Measurements from ENCODE around the gene HPSE2. TPM values are rescaled to one million over a fixed set of nuclear protein-coding genes. Genes with fewer than 3 reads are reported as not detected.
"Not testable (repeated sequence)": the region's sequence is repeated elsewhere in the genome, so short reads cannot be mapped to it uniquely, and the experiment has no call there.

The HPSE2 gene
- total RNA-seq, 5 donors from 2014 or later (not counting 1 experiment from before 2014, with no cell fraction given) = 0.13 to 0.23 (median 0.18) TPM; not detected in 1

DNA sequence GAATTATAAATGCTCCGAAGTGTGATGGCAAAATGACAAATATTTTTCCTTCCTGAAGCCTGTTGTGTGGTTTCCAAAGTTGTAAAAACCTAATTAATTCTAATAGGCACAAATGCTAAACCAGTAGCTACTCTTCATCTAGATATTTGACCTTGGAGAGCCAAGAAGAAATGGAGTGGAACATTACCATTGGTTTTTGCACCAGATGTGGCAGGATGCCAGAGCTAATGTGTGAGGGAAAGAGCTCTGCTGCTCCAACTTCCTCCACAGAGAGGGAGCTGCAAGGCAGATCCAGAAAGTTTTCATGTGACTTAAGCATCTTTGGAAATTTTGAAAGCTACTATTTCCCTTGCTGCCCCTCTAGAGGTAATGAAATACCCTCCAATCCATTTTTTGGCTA, 723.8 kb downstream of the HPSE2 start:
- H3K27ac ChIP-seq (ENCODE audit: low read length) = no peak overlapping the region
- WGBS (ENCODE audit: insufficient coverage) = no CpG with 5 or more reads among the region's 1 CpG
- H3K27me3 ChIP-seq (replicated peaks in 1 of 2; ENCODE audit: control insufficient read depth in 2 of 2, extremely low read depth in 1 of 2, insufficient read depth in 2 of 2, low read length in 1 of 2) = no peaks in the 10 kb centered on the region
- no peaks in the 10 kb centered on the region for H3K4me1 ChIP-seq (ENCODE audit: control insufficient read depth in 1 of 2, extremely low read depth in 1 of 2, insufficient read depth in 2 of 2, low read length in 2 of 2)
- Mint-ChIP-seq H3K9me3 (no peaks in the 10 kb centered on the region), H3K4me3 (no peak overlapping the region), H3K27ac (no peak overlapping the region), H3K36me3 (no peaks in the 10 kb centered on the region), H3K4me1 (no peaks in the 10 kb centered on the region), H3K27me3 (peaks cover 13 to 14% of the 10 kb centered on the region in 2 donors)
- no peaks in the 10 kb centered on the region for H3K9me3 ChIP-seq
- ChIA-PET POLR2A (interaction anchor here in 1 of 2 donors (0.5 kb wide), 1 partner anchor 11 kb away, joined by 4 read pairs; no protein-coding TSS in a partner anchor), CTCF (no interaction called here)
- DNase-seq (no peak), ATAC-seq (replicated peaks in 1 of 4) (no peak)
- H3K4me3 ChIP-seq (ENCODE audit: control insufficient read depth in 1 of 2, extremely low read depth in 1 of 2, low read length in 1 of 2) = no peak overlapping the region
- no peaks in the 10 kb centered on the region for H3K36me3 ChIP-seq (ENCODE audit: control insufficient read depth in 2 of 2, extremely low read depth in 1 of 2, insufficient read depth in 1 of 2, low read length in 1 of 2)

DNA sequence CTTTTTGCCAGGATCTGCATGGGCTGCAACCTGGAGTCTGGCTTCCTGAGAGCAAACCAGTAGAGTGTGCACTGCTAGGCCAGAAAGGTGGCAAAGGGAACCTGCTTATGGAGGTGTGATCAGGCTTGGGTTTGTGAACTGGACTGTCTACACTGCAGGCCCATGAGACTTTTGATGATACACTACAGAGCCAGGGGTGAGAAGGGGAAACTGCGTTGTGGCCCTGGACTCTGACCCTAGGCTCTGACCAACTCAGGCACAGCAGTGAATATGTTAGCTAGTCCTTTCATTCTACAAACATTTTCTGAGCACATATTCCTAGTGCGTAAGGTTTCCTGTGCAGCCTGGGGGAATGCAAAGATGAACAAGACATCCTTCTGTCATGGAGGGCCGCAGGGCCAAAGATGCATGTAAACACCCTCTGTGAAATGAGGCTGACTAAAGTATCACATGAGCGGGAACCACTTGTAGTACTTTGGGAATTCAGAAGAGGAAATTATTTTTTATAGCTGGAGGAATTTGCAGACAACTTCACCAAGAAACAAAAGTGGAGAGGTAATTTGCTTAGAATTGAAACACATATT, 725.1 kb downstream of the HPSE2 start:
- H3K27me3 Mint-ChIP-seq = peaks cover 6 to 14% of the 10 kb centered on the region in 2 donors
- 88% methylated on average over 3 of the region's 4 CpGs for WGBS (ENCODE audit: insufficient coverage)
- POLR2A ChIA-PET = no interaction called here

DNA sequence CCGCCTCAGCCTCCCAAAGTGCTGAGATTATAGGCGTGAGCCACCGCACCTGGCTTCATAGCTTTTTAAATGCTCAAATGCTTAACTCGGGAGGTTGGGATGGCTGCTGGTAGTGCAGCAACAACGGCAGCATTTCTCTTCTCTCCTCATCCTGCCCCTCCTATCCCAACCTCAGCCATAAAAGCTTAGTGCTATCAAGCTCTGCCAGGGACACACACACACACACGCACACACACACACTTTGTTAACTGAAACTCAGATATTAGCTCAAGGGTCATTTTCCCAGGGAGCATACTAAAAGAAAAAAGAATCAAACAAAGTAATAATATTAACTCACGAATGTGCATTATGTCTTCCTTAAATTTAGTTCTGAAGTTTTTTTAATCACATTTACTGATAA, 725.9 kb downstream of the HPSE2 start:
- H3K4me1 Mint-ChIP-seq = no peaks in the 10 kb centered on the region
- 73% methylated on average over 3 of the region's 7 CpGs for WGBS (ENCODE audit: insufficient coverage)
- no peak overlapping the region for H3K4me3 Mint-ChIP-seq
- ATAC-seq (replicated peaks in 1 of 4) = no peak
- H3K9me3 Mint-ChIP-seq = no peaks in the 10 kb centered on the region
- H3K36me3 Mint-ChIP-seq = no peaks in the 10 kb centered on the region
- Histone ChIP-seq H3K9me3 (no peaks in the 10 kb centered on the region), H3K36me3 (ENCODE audit: control insufficient read depth in 2 of 2, extremely low read depth in 1 of 2, insufficient read depth in 1 of 2, low read length in 1 of 2) (no peaks in the 10 kb centered on the region), H3K4me1 (ENCODE audit: control insufficient read depth in 1 of 2, extremely low read depth in 1 of 2, insufficient read depth in 2 of 2, low read length in 2 of 2) (no peaks in the 10 kb centered on the region), H3K27me3 (replicated peaks in 1 of 2; ENCODE audit: control insufficient read depth in 2 of 2, extremely low read depth in 1 of 2, insufficient read depth in 2 of 2, low read length in 1 of 2) (no peaks in the 10 kb centered on the region), H3K27ac (ENCODE audit: low read length) (no peak overlapping the region), H3K4me3 (ENCODE audit: control insufficient read depth in 1 of 2, extremely low read depth in 1 of 2, low read length in 1 of 2) (no peak overlapping the region)
- DNase-seq = no peak
- ChIA-PET POLR2A (no interaction called here), CTCF (no interaction called here)
- H3K27me3 Mint-ChIP-seq = peaks cover 4 to 14% of the 10 kb centered on the region in 2 donors
- no peak overlapping the region for H3K27ac Mint-ChIP-seq

More for the DNA sequence above, 725.1 kb downstream of the HPSE2 start:
- no peak for ATAC-seq (replicated peaks in 1 of 4)
- Mint-ChIP-seq H3K9me3 (no peaks in the 10 kb centered on the region), H3K4me1 (no peaks in the 10 kb centered on the region), H3K36me3 (no peaks in the 10 kb centered on the region), H3K27ac (no peak overlapping the region), H3K4me3 (no peak overlapping the region)
- no peaks in the 10 kb centered on the region for H3K36me3 ChIP-seq (ENCODE audit: control insufficient read depth in 2 of 2, extremely low read depth in 1 of 2, insufficient read depth in 1 of 2, low read length in 1 of 2)
- DNase-seq = no peak
- H3K9me3 ChIP-seq = no peaks in the 10 kb centered on the region
- H3K4me3 ChIP-seq (ENCODE audit: control insufficient read depth in 1 of 2, extremely low read depth in 1 of 2, low read length in 1 of 2) = no peak overlapping the region
- no peaks in the 10 kb centered on the region for H3K27me3 ChIP-seq (replicated peaks in 1 of 2; ENCODE audit: control insufficient read depth in 2 of 2, extremely low read depth in 1 of 2, insufficient read depth in 2 of 2, low read length in 1 of 2)
- CTCF ChIA-PET = no interaction called here
- H3K4me1 ChIP-seq (ENCODE audit: control insufficient read depth in 1 of 2, extremely low read depth in 1 of 2, insufficient read depth in 2 of 2, low read length in 2 of 2) = no peaks in the 10 kb centered on the region
- no peak overlapping the region for H3K27ac ChIP-seq (ENCODE audit: low read length)

DNA sequence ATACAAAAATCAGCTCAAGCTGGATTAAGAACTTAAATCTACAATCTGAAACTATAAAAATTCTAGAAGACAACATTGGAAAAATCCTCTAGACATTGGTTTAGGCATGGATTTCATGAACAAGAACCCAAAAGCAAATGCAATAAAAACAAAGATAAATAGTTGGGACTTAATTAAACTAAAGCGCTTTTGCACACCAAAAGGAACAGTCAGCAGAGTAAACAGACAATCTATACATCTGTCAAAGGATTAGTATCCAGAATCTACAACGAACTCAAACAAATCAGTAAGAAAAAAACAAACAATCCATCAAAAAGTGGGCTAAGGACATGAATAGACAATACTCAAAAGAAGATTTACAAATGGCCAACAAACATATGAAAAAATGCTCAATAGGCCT, 733.1 kb downstream of the HPSE2 start:
- H3K36me3 Mint-ChIP-seq; H3K27ac ChIP-seq (ENCODE audit: low read length); CTCF ChIA-PET; H3K27ac Mint-ChIP-seq; H3K4me3 ChIP-seq (ENCODE audit: control insufficient read depth in 1 of 2, extremely low read depth in 1 of 2, low read length in 1 of 2); H3K4me1 ChIP-seq (ENCODE audit: control insufficient read depth in 1 of 2, extremely low read depth in 1 of 2, insufficient read depth in 2 of 2, low read length in 2 of 2); H3K4me3 Mint-ChIP-seq; POLR2A ChIA-PET; H3K27me3 ChIP-seq (replicated peaks in 1 of 2; ENCODE audit: control insufficient read depth in 2 of 2, extremely low read depth in 1 of 2, insufficient read depth in 2 of 2, low read length in 1 of 2); H3K4me1 Mint-ChIP-seq; ATAC-seq (replicated peaks in 1 of 4); H3K9me3 Mint-ChIP-seq; DNase-seq; H3K36me3 ChIP-seq (ENCODE audit: control insufficient read depth in 2 of 2, extremely low read depth in 1 of 2, insufficient read depth in 1 of 2, low read length in 1 of 2); H3K9me3 ChIP-seq: not testable (repeated sequence)
- peaks cover 25 to 32% of the 10 kb centered on the region in 2 donors for H3K27me3 Mint-ChIP-seq
- 80% methylated on average over 1 of the region's 2 CpGs for WGBS (ENCODE audit: insufficient coverage)

DNA sequence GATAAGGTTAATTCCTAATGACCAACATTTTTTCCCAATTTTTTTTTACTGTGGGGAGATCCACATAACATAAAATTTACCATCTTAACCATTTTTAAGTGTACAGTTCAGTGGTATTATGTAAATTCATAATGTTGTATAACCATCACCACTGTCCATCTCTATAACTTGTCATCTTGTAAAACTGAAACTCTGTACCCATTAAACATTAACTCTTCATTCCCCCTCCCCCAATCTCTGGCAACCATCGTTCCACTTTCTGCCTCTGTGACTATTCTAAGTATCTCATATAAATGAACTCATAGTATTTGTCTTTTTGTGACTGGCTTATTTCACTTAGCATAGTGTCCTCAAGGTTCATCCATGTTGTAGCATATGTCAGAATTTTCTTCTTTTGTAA, 742.9 kb downstream of the HPSE2 start:
- no peak overlapping the region for H3K4me3 ChIP-seq (ENCODE audit: control insufficient read depth in 1 of 2, extremely low read depth in 1 of 2, low read length in 1 of 2)
- no CpG with 5 or more reads among the region's 1 CpG for WGBS (ENCODE audit: insufficient coverage)
- H3K36me3 ChIP-seq (ENCODE audit: control insufficient read depth in 2 of 2, extremely low read depth in 1 of 2, insufficient read depth in 1 of 2, low read length in 1 of 2) = no peaks in the 10 kb centered on the region
- H3K27ac ChIP-seq (ENCODE audit: low read length) = no peak overlapping the region
- CTCF ChIA-PET = no interaction called here
- DNase-seq (no peak), ATAC-seq (replicated peaks in 1 of 4) (no peak)
- Mint-ChIP-seq H3K27me3 (peaks cover 12 to 23% of the 10 kb centered on the region in 2 donors), H3K9me3 (peaks cover 14 to 22% (median 15%) of the 10 kb centered on the region in 3 donors), H3K4me3 (no peak overlapping the region), H3K27ac (no peak overlapping the region), H3K4me1 (no peaks in the 10 kb centered on the region), H3K36me3 (no peaks in the 10 kb centered on the region)
- no peaks in the 10 kb centered on the region for H3K9me3 ChIP-seq
- no peaks in the 10 kb centered on the region for H3K4me1 ChIP-seq (ENCODE audit: control insufficient read depth in 1 of 2, extremely low read depth in 1 of 2, insufficient read depth in 2 of 2, low read length in 2 of 2)
- POLR2A ChIA-PET = no interaction called here
- H3K27me3 ChIP-seq (replicated peaks in 1 of 2; ENCODE audit: control insufficient read depth in 2 of 2, extremely low read depth in 1 of 2, insufficient read depth in 2 of 2, low read length in 1 of 2) = peaks cover 0 to 3% of the 10 kb centered on the region in 2 experiments

DNA sequence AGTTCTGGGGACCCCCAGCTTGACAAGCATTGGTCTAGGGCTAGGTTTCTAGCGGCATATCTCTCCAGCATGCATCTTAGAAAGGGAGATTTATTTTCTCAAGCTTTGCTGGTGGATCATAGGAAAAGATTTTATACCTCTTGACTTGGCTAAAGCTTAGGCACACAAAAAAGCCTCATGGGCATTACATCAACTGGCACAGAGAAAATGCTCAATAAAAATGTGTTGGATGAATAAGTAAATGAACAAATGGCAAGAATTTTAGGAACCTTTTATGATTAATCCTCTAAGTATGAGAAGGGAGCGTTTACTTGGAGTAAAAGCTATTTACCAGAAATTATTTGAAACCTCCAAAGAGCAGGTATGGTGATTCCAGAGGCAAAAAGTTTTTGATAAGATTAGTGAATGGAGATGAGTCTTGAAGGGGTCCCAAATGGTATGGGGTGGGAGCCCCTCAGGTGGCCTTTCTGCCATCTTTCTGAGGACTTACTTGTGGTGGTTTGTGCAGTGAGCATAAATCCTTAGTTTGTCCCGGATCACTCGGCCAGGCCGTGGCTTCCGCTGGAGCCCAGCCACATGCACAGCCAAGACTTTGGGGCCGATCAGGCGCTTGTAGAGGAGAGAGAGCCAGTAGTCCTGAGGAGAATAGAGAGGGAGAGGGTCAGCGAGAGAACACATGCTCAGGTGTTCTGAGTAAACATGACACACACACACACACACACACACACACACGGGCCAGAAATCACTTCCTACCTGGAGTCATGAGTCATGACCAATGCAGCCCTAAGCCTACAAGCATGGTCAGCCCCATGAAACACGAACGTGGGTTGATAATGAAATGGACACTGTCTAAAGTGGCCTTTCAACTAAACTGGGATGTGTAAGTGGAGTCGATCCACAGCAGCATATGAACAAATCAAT, 745.8 kb downstream of the HPSE2 start:
- Mint-ChIP-seq H3K4me3 (no peak overlapping the region), H3K9me3 (peaks cover 3 to 8% (median 4%) of the 10 kb centered on the region in 3 donors), H3K27ac (no peak overlapping the region), H3K36me3 (no peaks in the 10 kb centered on the region), H3K27me3 (peaks cover 20 to 23% of the 10 kb centered on the region in 2 donors), H3K4me1 (no peaks in the 10 kb centered on the region)
- Histone ChIP-seq H3K9me3 (no peaks in the 10 kb centered on the region), H3K4me3 (ENCODE audit: control insufficient read depth in 1 of 2, extremely low read depth in 1 of 2, low read length in 1 of 2) (no peak overlapping the region), H3K4me1 (ENCODE audit: control insufficient read depth in 1 of 2, extremely low read depth in 1 of 2, insufficient read depth in 2 of 2, low read length in 2 of 2) (no peaks in the 10 kb centered on the region), H3K27ac (ENCODE audit: low read length) (no peak overlapping the region), H3K36me3 (ENCODE audit: control insufficient read depth in 2 of 2, extremely low read depth in 1 of 2, insufficient read depth in 1 of 2, low read length in 1 of 2) (no peaks in the 10 kb centered on the region), H3K27me3 (replicated peaks in 1 of 2; ENCODE audit: control insufficient read depth in 2 of 2, extremely low read depth in 1 of 2, insufficient read depth in 2 of 2, low read length in 1 of 2) (peaks cover 0 to 3% of the 10 kb centered on the region in 2 experiments)
- ATAC-seq (replicated peaks in 1 of 4) (no peak), DNase-seq (no peak)
- POLR2A ChIA-PET = interaction anchor here in 1 of 2 donors (0.6 kb wide), 1 partner anchor 757 kb away, joined by 4 read pairs; no protein-coding TSS in a partner anchor
- CTCF ChIA-PET = no interaction called here
- WGBS (ENCODE audit: insufficient coverage) = 100% methylated on average over 1 of the region's 13 CpGs
